Liver (tissue), 9 donors: ENCODE results near the gene CMPK1. TPM values are rescaled to one million over a fixed set of nuclear protein-coding genes. Genes with fewer than 3 reads are reported as not detected.

Experiments
- DNase-seq: peaks from one replicate; pipeline ENCODE4 v3.0.0-alpha.2; 2017; ENCODE audit warnings: low spot score
- H3K27ac ChIP-seq, 2 donors: one replicate each; pipeline ENCODE4 v1.7.0; 2013; ENCODE audit warnings: inconsistent platforms in 2 of 2, low read length in 2 of 2, control low read depth in 1 of 2, low read depth in 1 of 2, mild to moderate bottlenecking in 1 of 2
- H3K27me3 ChIP-seq, 4 donors: one replicate each; pipeline versions ENCODE4 v1.6.1 to v1.7.0; 2013; ENCODE audit warnings: low read length in 3 of 4, inconsistent platforms in 1 of 4, mild to moderate bottlenecking in 1 of 4, moderate library complexity in 1 of 4; ENCODE audit not compliant: control insufficient read depth in 4 of 4, insufficient read depth in 4 of 4
- H3K36me3 ChIP-seq, 4 donors: one replicate each; pipeline versions ENCODE4 v1.6.1 to v1.7.0; 2013; ENCODE audit warnings: low read length in 3 of 4, mild to moderate bottlenecking in 3 of 4, low read depth in 1 of 4, moderate library complexity in 1 of 4; ENCODE audit not compliant: control insufficient read depth in 4 of 4, insufficient read depth in 3 of 4
- H3K4me1 ChIP-seq, 4 donors: one replicate each; pipeline versions ENCODE4 v1.6.1 to v1.7.0; 2013; ENCODE audit warnings: low read length in 3 of 4, mild to moderate bottlenecking in 3 of 4, moderate library complexity in 1 of 4; ENCODE audit not compliant: control insufficient read depth in 4 of 4, insufficient read depth in 4 of 4
- H3K4me3 ChIP-seq, 3 donors: one replicate each; pipeline versions ENCODE4 v1.6.1 to v1.7.0; 2013; ENCODE audit warnings: low read length in 3 of 3, control low read depth in 1 of 3, low read depth in 1 of 3, mild to moderate bottlenecking in 1 of 3
- H3K9ac ChIP-seq, 2 donors: one replicate each; pipeline ENCODE4 v1.7.0; 2013; ENCODE audit warnings: low read length in 2 of 2, mild to moderate bottlenecking in 2 of 2, moderate library complexity in 2 of 2, control low read depth in 1 of 2, low read depth in 1 of 2
- H3K9me3 ChIP-seq, 4 donors: one replicate each; pipeline versions ENCODE4 v1.6.1 to v1.7.0; 2013; ENCODE audit warnings: low read length in 3 of 4; ENCODE audit not compliant: control insufficient read depth in 4 of 4
- CTCF ChIP-seq: fragments of 150-350 bp; IDR thresholded peaks from 2 replicates; pipeline ENCODE4 v1.5.1; 2017; ENCODE audit warnings: improper control_type of control experiment, low read depth, low read length; ENCODE audit not compliant: missing input control
- EGR1 ChIP-seq, 2 donors: IDR thresholded peaks; 2 replicates each; pipeline ENCODE4 v1.6.1; 2016 to 2018; ENCODE audit warnings: antibody characterized with exemption in 2 of 2, low read depth in 2 of 2
- FOXA1 ChIP-seq: IDR thresholded peaks from 2 replicates; pipeline ENCODE4 v1.6.1; 2016; ENCODE audit warnings: antibody characterized with exemption
- FOXA2 ChIP-seq: IDR thresholded peaks from 2 replicates; pipeline ENCODE4 v1.6.1; 2016; ENCODE audit warnings: antibody characterized with exemption
- GABPA ChIP-seq, 2 donors: IDR thresholded peaks in 1 of 2; conservative IDR thresholded peaks in 1 of 2; 2 replicates each; pipeline ENCODE4 v1.6.1; 2016; ENCODE audit warnings: antibody characterized with exemption in 2 of 2, mild to moderate bottlenecking in 1 of 2, moderate library complexity in 1 of 2
- HNF4A ChIP-seq, 2 donors: conservative IDR thresholded peaks; 2 replicates each; pipeline ENCODE4 v1.6.1; 2016; ENCODE audit warnings: antibody characterized with exemption in 2 of 2, mild to moderate bottlenecking in 2 of 2
- HNF4G ChIP-seq: IDR thresholded peaks from 2 replicates; pipeline ENCODE4 v1.6.1; 2016; ENCODE audit warnings: antibody characterized with exemption
- JUND ChIP-seq, 2 donors: IDR thresholded peaks; 2 replicates each; pipeline ENCODE4 v1.6.1; 2016; ENCODE audit warnings: antibody characterized with exemption in 2 of 2
- MAX ChIP-seq: IDR thresholded peaks from 2 replicates; pipeline ENCODE4 v1.6.1; 2016; ENCODE audit warnings: antibody characterized with exemption
- NR2F2 ChIP-seq: IDR thresholded peaks from 2 replicates; pipeline ENCODE4 v1.6.1; 2016; ENCODE audit warnings: antibody characterized with exemption
- RAD21 ChIP-seq, 2 donors: IDR thresholded peaks; 2 replicates each; pipeline ENCODE4 v1.6.1; 2016; ENCODE audit warnings: antibody characterized with exemption in 2 of 2, mild to moderate bottlenecking in 2 of 2
- REST ChIP-seq: IDR thresholded peaks from 2 replicates; pipeline ENCODE4 v1.6.1; 2016; ENCODE audit warnings: antibody characterized with exemption, mild to moderate bottlenecking
- RXRA ChIP-seq, 2 donors: IDR thresholded peaks; 2 replicates each; pipeline ENCODE4 v1.6.1; 2017 to 2018; ENCODE audit warnings: antibody characterized with exemption in 2 of 2, mild to moderate bottlenecking in 1 of 2
- SP1 ChIP-seq: IDR thresholded peaks from 2 replicates; pipeline ENCODE4 v1.6.1; 2018; ENCODE audit warnings: antibody characterized with exemption, mild to moderate bottlenecking
- YY1 ChIP-seq: IDR thresholded peaks from 2 replicates; pipeline ENCODE4 v1.6.1; 2016; ENCODE audit warnings: antibody characterized with exemption, mild to moderate bottlenecking
- ZBTB33 ChIP-seq: IDR thresholded peaks from 2 replicates; pipeline ENCODE4 v1.6.1; 2016; ENCODE audit warnings: antibody characterized with exemption
- WGBS: extraction: QIAGEN DNeasy Blood & Tissue Kit; methylation state at CpG from one replicate; pipeline ENCODE4 v1.1.7; 2013; 5-methylcytosine and 5-hydroxymethylcytosine counted together
- polyA plus RNA-seq, 2 donors: library from polyadenylated mRNA; stranded (reverse) in 1 of 2; unstranded in 1 of 2; fragments of 200-250 nt in 1 of 2; fragments of >200 nt in 1 of 2; fragmentation: Nextera tagmentation in 1 of 2; extraction: Ambion mirVana in 1 of 2; gene quantifications; one replicate each; pipeline versions ENCODE4 v1.2.1 to v1.2.3, GENCODE V29; 2013 to 2015
- total RNA-seq, 2 donors: library from RNA; depleted of rRNA; stranded (reverse); fragments of >200 nt; gene quantifications; one replicate each; pipeline ENCODE4 v1.2.3, GENCODE V29; 2014
- donor health status: healthy.
- donor health status: healthy.
- donor health status: healthy.
- donor health status: healthy.
- donor health status: healthy.

The CMPK1 gene
- total and polyA plus RNA-seq, 4 donors = 66.8 to 146 (median 87.0) TPM

GRCh38 chr1:47337350-47337749 lies 3.8 kb downstream of the CMPK1 start:
- WGBS = 90% methylated on average over 6 of the region's 6 CpGs
- no peaks in the 10 kb centered on the region for H3K27me3 ChIP-seq
- peaks cover 9 to 24% (median 16%) of the 10 kb centered on the region in 4 donors for H3K4me1 ChIP-seq
- H3K36me3 ChIP-seq = peaks cover 0 to 4% (median 0%) of the 10 kb centered on the region in 4 donors
- no peak overlapping the region for H3K27ac ChIP-seq
- no peak overlapping the region for H3K4me3 ChIP-seq
- H3K9ac ChIP-seq = no peak overlapping the region
- H3K9me3 ChIP-seq = no peaks in the 10 kb centered on the region
- DNase-seq = no peak
- TF ChIP-seq CTCF = no peak
- no peak for TF ChIP-seq MAX
- no peak for TF ChIP-seq FOXA1
- TF ChIP-seq RXRA (IDR thresholded peaks at IDR 0.05) = no peak
- TF ChIP-seq ZBTB33 = no peak
- TF ChIP-seq NR2F2 = no peak
- no peak for TF ChIP-seq FOXA2
- no peak for TF ChIP-seq GABPA (IDR thresholded peaks at IDR 0.05 in 1 of 2, conservative IDR thresholded peaks at IDR 0.05 in 1 of 2)
- no peak for TF ChIP-seq HNF4G
- TF ChIP-seq HNF4A (conservative IDR thresholded peaks at IDR 0.05) = no peak
- TF ChIP-seq SP1 = no peak
- TF ChIP-seq RAD21 (IDR thresholded peaks at IDR 0.05) = no peak
- no peak for TF ChIP-seq REST
- no peak for TF ChIP-seq EGR1 (IDR thresholded peaks at IDR 0.05; ENCODE audit: low read depth in 2 of 2)
- no peak for TF ChIP-seq YY1
- TF ChIP-seq JUND (IDR thresholded peaks at IDR 0.05) = no peak
